Endothelial cell of umbilical vein (primary cell): ENCODE measurements around the gene CPXM2. TPM values are rescaled to one million over a fixed set of nuclear protein-coding genes. Genes with fewer than 3 reads are reported as not detected.

Experiments used
- BruUV-seq: library from RNA; stranded (reverse); fragments of 400-500 nt; replicated peaks from 2 replicates; lab custom pipeline; 2021; lab: Mats Ljungman, UMichigan
- CTCF ChIA-PET: fragments of 300-600, 350-600 bp; sonication (Branson Sonifier 250); formaldehyde crosslinking; loops from one replicate; lab custom pipeline; 2021; ENCODE audit warnings: antibody characterized with exemption, inconsistent platforms; lab: Charles Lee
- POLR2A ChIA-PET: fragments of 300-600, 350-600 bp; sonication (Branson Sonifier 250); formaldehyde crosslinking; loops from one replicate; lab custom pipeline; 2021; ENCODE audit warnings: antibody characterized with exemption, inconsistent platforms; lab: Charles Lee
- DNase-seq: peaks from one replicate; pipeline ENCODE4 v3.0.0-alpha.2; 2011; ENCODE audit warnings: low read depth, low spot score
- FAIRE-seq: peaks from 2 replicates; lab custom pipeline; 2011; peaks lifted over from hg19 to GRCh38; lab: Jason Lieb, UNC
- H2AFZ ChIP-seq: 2 replicates; pipeline ENCODE4 v1.6.0; 2012; ENCODE audit warnings: low read depth, low read length, control low read depth, inconsistent platforms
- H3K27ac ChIP-seq: 2 replicates; pipeline ENCODE4 v1.5.1; 2011; ENCODE audit warnings: low read depth, mild to moderate bottlenecking, control low read depth, low read length, moderate library complexity; ENCODE audit not compliant: insufficient read depth
- H3K27me3 ChIP-seq, 2 experiments: 2 replicates each; pipeline versions ENCODE4 v1.6.0 to v1.6.1; 2011; ENCODE audit warnings: low read length in 2 of 2, mixed read lengths in 1 of 2; ENCODE audit not compliant: control insufficient read depth in 2 of 2, insufficient read depth in 2 of 2
- H3K36me3 ChIP-seq, 2 experiments: 2 replicates in 1 of 2; 3 replicates in 1 of 2; pipeline ENCODE4 v1.5.1; 2011; ENCODE audit warnings: low read length in 2 of 2, mild to moderate bottlenecking in 1 of 2, moderate library complexity in 1 of 2; ENCODE audit not compliant: control insufficient read depth in 2 of 2, insufficient read depth in 2 of 2; ENCODE audit errors: extremely low read depth in 1 of 2
- H3K4me1 ChIP-seq: 3 replicates; pipeline ENCODE4 v1.5.1; 2011; ENCODE audit warnings: mild to moderate bottlenecking, low read length; ENCODE audit not compliant: control insufficient read depth, insufficient read depth; ENCODE audit errors: extremely low read depth
- H3K4me2 ChIP-seq: 2 replicates; pipeline ENCODE4 v1.6.1; 2011; ENCODE audit warnings: low read length, control low read depth, mixed read lengths; ENCODE audit not compliant: insufficient read depth
- H3K4me3 ChIP-seq, 3 experiments: fragments of 200-600 bp in 1 of 3; sonication (generic), shearing (Covaris generic) in 1 of 3; replicated peaks in 1 of 3; 2 replicates each; pipeline ENCODE4 v1.5.1; 2011 to 2016; ENCODE audit warnings: control low read depth in 3 of 3, low read length in 3 of 3, mild to moderate bottlenecking in 2 of 3, inconsistent platforms in 1 of 3, low read depth in 1 of 3, moderate library complexity in 1 of 3; ENCODE audit not compliant: insufficient read depth in 1 of 3
- H3K79me2 ChIP-seq: 2 replicates; pipeline ENCODE4 v1.6.0; 2012; ENCODE audit warnings: low read length, inconsistent platforms; ENCODE audit not compliant: control insufficient read depth, insufficient read depth
- H3K9ac ChIP-seq: replicated peaks from 2 replicates; pipeline ENCODE3; 2011; ENCODE audit warnings: low read length, control low read depth; ENCODE audit not compliant: insufficient read depth; ENCODE audit errors: extremely low read depth
- H3K9me1 ChIP-seq: replicated peaks from 3 replicates; pipeline ENCODE4 v1.6.0; 2011; ENCODE audit warnings: mild to moderate bottlenecking, low read length; ENCODE audit not compliant: control insufficient read depth, insufficient read depth; ENCODE audit errors: extremely low read depth
- H3K9me3 ChIP-seq: replicated peaks from 2 replicates; pipeline ENCODE4 v1.5.1; 2012; ENCODE audit warnings: low read length, inconsistent platforms; ENCODE audit not compliant: control insufficient read depth, insufficient read depth
- H4K20me1 ChIP-seq: replicated peaks from 2 replicates; pipeline ENCODE3; 2011; ENCODE audit warnings: mild to moderate bottlenecking, low read length; ENCODE audit not compliant: control insufficient read depth, insufficient read depth; ENCODE audit errors: extremely low read depth
- EZH2 ChIP-seq: IDR thresholded peaks from 2 replicates; pipeline ENCODE4 v1.6.1; 2012; ENCODE audit warnings: borderline replicate concordance, low read depth, mild to moderate bottlenecking, moderate library complexity, low read length, inconsistent platforms; ENCODE audit not compliant: severe bottlenecking
- FOS ChIP-seq: IDR thresholded peaks from 2 replicates; pipeline ENCODE4 v1.6.1; 2011; ENCODE audit warnings: mild to moderate bottlenecking, low read length, moderate library complexity, borderline replicate concordance; ENCODE audit not compliant: insufficient read depth
- GATA2 ChIP-seq: IDR thresholded peaks from 2 replicates; pipeline ENCODE4 v1.7.0; 2011; ENCODE audit warnings: low read depth, mild to moderate bottlenecking, moderate library complexity, mixed read lengths, low read length; ENCODE audit not compliant: insufficient read length, insufficient read depth
- JUN ChIP-seq: IDR thresholded peaks from 2 replicates; pipeline ENCODE4 v1.6.1; 2011; ENCODE audit warnings: borderline replicate concordance, low read depth; ENCODE audit not compliant: insufficient read length, insufficient read depth
- MYC ChIP-seq: IDR thresholded peaks from one replicate; pipeline ENCODE4 v1.6.1; 2011; ENCODE audit warnings: mild to moderate bottlenecking, low read depth, low read length
- POLR2A ChIP-seq: IDR thresholded peaks from 2 replicates; pipeline ENCODE4 v1.6.1; 2012; ENCODE audit warnings: low read depth, mild to moderate bottlenecking, control low read depth, low read length
- POLR2AphosphoS5 ChIP-seq: IDR thresholded peaks from 2 replicates; pipeline ENCODE4 v1.6.1; 2012; ENCODE audit warnings: low read depth, mild to moderate bottlenecking, control low read depth, low read length, moderate library complexity; ENCODE audit not compliant: insufficient read depth
- dilution Hi-C: fragments of 300-500 bp; cut with MboI; formaldehyde crosslinking; loops from one replicate; pipeline ENCODE4 v1.15.0; 2019; ENCODE audit warnings: low sequenced_read_pairs; ENCODE audit not compliant: extremely low pct_ligation_motif_present
- intact Hi-C: fragments of 100-400 bp; cut with micrococcal nuclease; formaldehyde crosslinking; loops from one replicate; pipeline ENCODE4 v1.10.0; 2022
- polyA plus RNA-seq, 4 experiments: library from polyadenylated mRNA; depleted of rRNA in 3 of 4; stranded (reverse) in 3 of 4; unstranded in 1 of 4; fragments of >200 nt; gene quantifications; 2 replicates each; pipeline versions ENCODE4 v1.2.1 to v1.2.3, GENCODE V29; 2011 to 2012; ENCODE audit warnings: missing spikeins in 1 of 4
- total RNA-seq: library from RNA; stranded (reverse); gene quantifications from 2 replicates; pipeline ENCODE4 v1.2.3, GENCODE V29; 2021
- TF ChIP-seq, protein P1 (sequence below), 2 donors: IDR thresholded peaks; 1 replicate in 1 of 2; 2 replicates in 1 of 2; pipeline ENCODE4 v1.5.1; 2011; ENCODE audit warnings: low read length in 2 of 2, mild to moderate bottlenecking in 2 of 2, moderate library complexity in 2 of 2, control low read depth in 1 of 2, inconsistent platforms in 1 of 2, low read depth in 1 of 2; ENCODE audit not compliant: insufficient read depth in 1 of 2; ENCODE audit errors: extremely low read depth in 1 of 2
- TF ChIP-seq, protein P2 (sequence below): IDR thresholded peaks from 2 replicates; pipeline ENCODE4 v1.6.1; 2011; ENCODE audit not compliant: insufficient read depth, insufficient read length

The CPXM2 gene
- total and polyA plus RNA-seq, 2 donors (not counting 3 experiments of a cell fraction or from before 2014, with no cell fraction given) = 1.8 to 2.7 TPM

DNA sequence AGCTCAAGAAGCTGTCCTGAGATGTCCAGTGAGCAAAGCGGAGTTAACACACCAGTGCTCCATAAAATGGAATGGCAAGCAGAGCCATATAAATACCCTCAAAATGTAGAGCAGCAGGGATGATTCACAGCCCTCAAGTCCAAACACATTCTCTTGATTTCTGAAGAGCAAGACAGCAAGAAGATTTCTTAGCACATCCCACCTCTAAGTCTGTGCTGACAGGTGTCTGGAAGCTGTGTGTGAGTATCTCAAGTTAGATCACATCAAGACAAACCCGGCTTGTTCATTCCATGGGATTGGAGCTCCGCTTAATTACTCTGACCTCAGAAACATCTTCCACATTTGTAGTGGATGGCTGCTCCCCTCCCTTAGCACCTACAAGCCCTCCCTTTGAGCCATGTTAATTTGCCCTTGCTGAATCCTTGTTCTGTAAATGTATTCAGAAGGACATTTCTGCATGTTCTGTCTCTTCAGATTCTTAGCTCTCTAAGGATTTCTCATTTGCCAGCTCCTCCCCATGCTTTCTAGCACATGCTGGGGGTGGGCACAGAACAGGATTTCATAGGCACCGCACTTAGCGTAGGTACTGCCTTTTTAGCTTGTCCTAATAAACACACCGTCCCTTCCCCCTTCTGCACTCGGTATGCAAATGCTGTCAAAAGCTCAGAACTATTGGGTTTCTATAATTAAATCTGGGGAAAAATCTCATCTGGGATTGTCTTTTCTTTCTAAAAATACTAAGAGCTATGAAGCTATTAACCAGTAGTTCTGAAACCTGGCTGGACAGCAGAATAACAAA lies 112.7 kb downstream of the CPXM2 start:
- H3K4me1 ChIP-seq = no peaks in the 10 kb centered on the region
- H3K4me3 ChIP-seq = no peak overlapping the region
- no peak overlapping the region for H2AFZ ChIP-seq
- intact Hi-C loops = no loop called here
- ChIA-PET POLR2A (interaction anchor here (0.6 kb wide), 1 partner anchor 259 kb away, joined by 5 read pairs; no protein-coding TSS in a partner anchor), CTCF (no interaction called here)
- no peak overlapping the region for H3K9ac ChIP-seq
- H3K79me2 ChIP-seq = no peaks in the 10 kb centered on the region
- no peaks in the 10 kb centered on the region for H3K9me3 ChIP-seq
- no peak overlapping the region for H3K4me2 ChIP-seq
- no peaks in the 10 kb centered on the region for H3K27me3 ChIP-seq
- no peak overlapping the region for H3K27ac ChIP-seq
- dilution Hi-C loops = no loop called here
- TF ChIP-seq POLR2AphosphoS5 (no peak), MYC (no peak), GATA2 (no peak), POLR2A (no peak), EZH2 (no peak), JUN (no peak), FOS (no peak)
- TF ChIP-seq, protein P1, sequence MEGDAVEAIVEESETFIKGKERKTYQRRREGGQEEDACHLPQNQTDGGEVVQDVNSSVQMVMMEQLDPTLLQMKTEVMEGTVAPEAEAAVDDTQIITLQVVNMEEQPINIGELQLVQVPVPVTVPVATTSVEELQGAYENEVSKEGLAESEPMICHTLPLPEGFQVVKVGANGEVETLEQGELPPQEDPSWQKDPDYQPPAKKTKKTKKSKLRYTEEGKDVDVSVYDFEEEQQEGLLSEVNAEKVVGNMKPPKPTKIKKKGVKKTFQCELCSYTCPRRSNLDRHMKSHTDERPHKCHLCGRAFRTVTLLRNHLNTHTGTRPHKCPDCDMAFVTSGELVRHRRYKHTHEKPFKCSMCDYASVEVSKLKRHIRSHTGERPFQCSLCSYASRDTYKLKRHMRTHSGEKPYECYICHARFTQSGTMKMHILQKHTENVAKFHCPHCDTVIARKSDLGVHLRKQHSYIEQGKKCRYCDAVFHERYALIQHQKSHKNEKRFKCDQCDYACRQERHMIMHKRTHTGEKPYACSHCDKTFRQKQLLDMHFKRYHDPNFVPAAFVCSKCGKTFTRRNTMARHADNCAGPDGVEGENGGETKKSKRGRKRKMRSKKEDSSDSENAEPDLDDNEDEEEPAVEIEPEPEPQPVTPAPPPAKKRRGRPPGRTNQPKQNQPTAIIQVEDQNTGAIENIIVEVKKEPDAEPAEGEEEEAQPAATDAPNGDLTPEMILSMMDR (IDR thresholded peaks at IDR 0.05; ENCODE audit: extremely low read depth in 1 of 2, insufficient read depth in 1 of 2, low read depth in 1 of 2, low read length in 2 of 2) = no peak
- TF ChIP-seq, protein P2, sequence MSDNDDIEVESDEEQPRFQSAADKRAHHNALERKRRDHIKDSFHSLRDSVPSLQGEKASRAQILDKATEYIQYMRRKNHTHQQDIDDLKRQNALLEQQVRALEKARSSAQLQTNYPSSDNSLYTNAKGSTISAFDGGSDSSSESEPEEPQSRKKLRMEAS = no peak
- FAIRE-seq (no peak), DNase-seq (no peak)
- no TSS peak for BruUV-seq
- no peaks in the 10 kb centered on the region for H4K20me1 ChIP-seq
- H3K9me1 ChIP-seq = no peaks in the 10 kb centered on the region
- no peaks in the 10 kb centered on the region for H3K36me3 ChIP-seq
